Measurements from ENCODE around the gene NTS. TPM values are rescaled to one million over a fixed set of nuclear protein-coding genes. Genes with fewer than 3 reads are reported as not detected.

NTS gene
- total and polyA plus RNA-seq, 7 experiments from 2014 or later = not detected

GRCh38 chr12:85920324-85920947 lies 46.3 kb downstream of the NTS start:
- Histone ChIP-seq H3K4me3 (ENCODE audit: low read length) (no peak overlapping the region), H3K27ac (ENCODE audit: low read depth, low read length) (no peak overlapping the region), H3K4me1 (ENCODE audit: control insufficient read depth in 2 of 2, insufficient read depth in 2 of 2, low read length in 2 of 2) (no peaks in the 10 kb centered on the region), H3K9me3 (ENCODE audit: control insufficient read depth in 2 of 3, low read length in 3 of 3) (no peaks in the 10 kb centered on the region), H3K36me3 (ENCODE audit: control insufficient read depth in 2 of 3, insufficient read depth in 3 of 3, low read length in 3 of 3) (no peaks in the 10 kb centered on the region), H3K27me3 (ENCODE audit: control insufficient read depth in 2 of 2, insufficient read depth in 2 of 2, low read length in 2 of 2) (no peaks in the 10 kb centered on the region)
- ChIA-PET POLR2A (no interaction called here), CTCF (no interaction called here)
- Mint-ChIP-seq H3K27me3 (no peaks in the 10 kb centered on the region), H3K27ac (no peak overlapping the region), H3K4me1 (no peaks in the 10 kb centered on the region), H3K36me3 (no peaks in the 10 kb centered on the region), H3K4me3 (no peak overlapping the region), H3K9me3 (no peaks in the 10 kb centered on the region)
- ATAC-seq = no peak
- intact Hi-C loops (cut with micrococcal nuclease) = loop anchor here in 1 of 2 donors (1.0 to 5.0 kb wide), 3 partner anchors 346 to 843 kb away; no protein-coding TSS in a partner anchor
- DNase-seq = peak in 5 of 9 donors; percentile 2 to 25 (median 10)

GRCh38 chr12:85923767-85924331 lies 49.8 kb downstream of the NTS start:
- Histone ChIP-seq H3K27ac (ENCODE audit: low read depth, low read length) (no peak overlapping the region), H3K36me3 (ENCODE audit: control insufficient read depth in 2 of 3, insufficient read depth in 3 of 3, low read length in 3 of 3) (no peaks in the 10 kb centered on the region), H3K4me1 (ENCODE audit: control insufficient read depth in 2 of 2, insufficient read depth in 2 of 2, low read length in 2 of 2) (no peaks in the 10 kb centered on the region), H3K27me3 (ENCODE audit: control insufficient read depth in 2 of 2, insufficient read depth in 2 of 2, low read length in 2 of 2) (peaks cover 0 to 2% of the 10 kb centered on the region in 2 donors), H3K4me3 (ENCODE audit: low read length) (no peak overlapping the region), H3K9me3 (ENCODE audit: control insufficient read depth in 2 of 3, low read length in 3 of 3) (no peaks in the 10 kb centered on the region)
- Mint-ChIP-seq H3K36me3 (no peaks in the 10 kb centered on the region), H3K27me3 (no peaks in the 10 kb centered on the region), H3K4me3 (no peak overlapping the region), H3K27ac (no peak overlapping the region), H3K4me1 (no peaks in the 10 kb centered on the region), H3K9me3 (peaks cover 0 to 3% (median 0%) of the 10 kb centered on the region in 11 donors)
- intact Hi-C loops (cut with micrococcal nuclease) = loop anchor here in 1 of 2 donors (5.0 kb wide), 1 partner anchor 847 kb away; no protein-coding TSS in a partner anchor
- ChIA-PET CTCF (interaction anchor here (0.6 kb wide), 1 partner anchor 770 kb away, joined by 3 read pairs; no protein-coding TSS in a partner anchor), POLR2A (no interaction called here)
- DNase-seq (no peak), ATAC-seq (no peak)

- H3K36me3 Mint-ChIP-seq = no peaks in the 10 kb centered on the region
- POLR2A ChIA-PET = no interaction called here
These were observed 53.1 kb downstream of the NTS start for GRCh38 chr12:85927166-85927565.

More at GRCh38 chr12:85927166-85927565, 53.1 kb downstream of the NTS start:
- Mint-ChIP-seq H3K4me3 (no peak overlapping the region), H3K27ac (no peak overlapping the region), H3K4me1 (no peaks in the 10 kb centered on the region), H3K27me3 (no peaks in the 10 kb centered on the region), H3K9me3 (peaks cover 0 to 3% (median 0%) of the 10 kb centered on the region in 11 donors)
- Histone ChIP-seq H3K4me1 (ENCODE audit: control insufficient read depth in 2 of 2, insufficient read depth in 2 of 2, low read length in 2 of 2) (no peaks in the 10 kb centered on the region), H3K4me3 (ENCODE audit: low read length) (no peak overlapping the region), H3K27ac (ENCODE audit: low read depth, low read length) (no peak overlapping the region), H3K36me3 (ENCODE audit: control insufficient read depth in 2 of 3, insufficient read depth in 3 of 3, low read length in 3 of 3) (no peaks in the 10 kb centered on the region), H3K9me3 (ENCODE audit: control insufficient read depth in 2 of 3, low read length in 3 of 3) (no peaks in the 10 kb centered on the region), H3K27me3 (ENCODE audit: control insufficient read depth in 2 of 2, insufficient read depth in 2 of 2, low read length in 2 of 2) (peaks cover 0 to 2% of the 10 kb centered on the region in 2 donors)
- DNase-seq (no peak), ATAC-seq (no peak)
- CTCF ChIA-PET = no interaction called here
- intact Hi-C loops (cut with micrococcal nuclease) = no loop called here

Other genes starting within 250 kb of the NTS start
- not detected for gene RASSF9, start 37.9 kb upstream of the NTS start, total RNA-seq
- gene RASSF9, start 37.9 kb upstream of the NTS start, polyA plus RNA-seq = not detected